ENCODE results near the gene GFRA4. TPM values are rescaled to one million over a fixed set of nuclear protein-coding genes. Genes with fewer than 3 reads are reported as not detected.

GFRA4 gene
- total and polyA plus RNA-seq, 2 experiments from 2014 or later, result not detected

- no peak overlapping the region for H3K4me2 ChIP-seq (ENCODE audit: unreplicated experiment)
- no peaks in the 10 kb centered on the region; the same call in 1 of the 2 replicates for H3K4me1 ChIP-seq (ENCODE audit: insufficient read depth)
- in situ Hi-C loops (cut with MboI), result no loop called here
- H3K4me3 ChIP-seq, result no peak overlapping the region
- no peaks in the 10 kb centered on the region for H3K9me2 ChIP-seq (ENCODE audit: insufficient read depth)
- no peak for DNase-seq
- H3F3A ChIP-seq (ENCODE audit: insufficient read depth), result peaks cover 5% of the 10 kb centered on the region; the same call in 1 of the 2 replicates
- no peaks in the 10 kb centered on the region for H3K9me3 ChIP-seq (ENCODE audit: low read depth)
- TF ChIP-seq EZH2phosphoT487 (IDR thresholded peaks at IDR 0.05; ENCODE audit: insufficient read depth, low read depth), result no peak
- TF ChIP-seq EZH2 (IDR thresholded peaks at IDR 0.05; ENCODE audit: insufficient read depth, poor library complexity, severe bottlenecking), result no peak
- H3K9ac ChIP-seq, result no peak overlapping the region
- no peak overlapping the region for H3K27ac ChIP-seq
- 81 to 86% methylated on average over 14 of the region's 14 CpGs for whole genome bisulfite sequencing, 2 experiments (ENCODE audit: low coverage in 1 of 2, low lambda C conversion rate in 2 of 2, missing lambda C conversion rate in 2 of 2)
- H4K20me1 ChIP-seq (ENCODE audit: insufficient read depth), result no peaks in the 10 kb centered on the region
- H3K27me3 ChIP-seq (replicated peaks; ENCODE audit: insufficient read depth), result no peaks in the 10 kb centered on the region
- H2AFZ ChIP-seq, result no peak overlapping the region
- H3K79me2 ChIP-seq (ENCODE audit: insufficient read depth), result no peaks in the 10 kb centered on the region
- no peaks in the 10 kb centered on the region for H3K36me3 ChIP-seq (ENCODE audit: low read depth)
Measured at GRCh38 chr20:3705491-3705969, 42.3 kb upstream of the GFRA4 start.

GRCh38 chr20:3704087-3704486 lies 40.9 kb upstream of the GFRA4 start:
- no peaks in the 10 kb centered on the region for H3F3A ChIP-seq (ENCODE audit: insufficient read depth)
- H3K27ac ChIP-seq, result no peak overlapping the region
- TF ChIP-seq EZH2 (IDR thresholded peaks at IDR 0.05; ENCODE audit: insufficient read depth, poor library complexity, severe bottlenecking), result no peak
- no peak for TF ChIP-seq EZH2phosphoT487 (IDR thresholded peaks at IDR 0.05; ENCODE audit: insufficient read depth, low read depth)
- DNase-seq, result no peak
- no peaks in the 10 kb centered on the region for H3K36me3 ChIP-seq (ENCODE audit: low read depth)
- H4K20me1 ChIP-seq (ENCODE audit: insufficient read depth), result no peaks in the 10 kb centered on the region
- no peak overlapping the region for H3K4me3 ChIP-seq
- H3K27me3 ChIP-seq (replicated peaks; ENCODE audit: insufficient read depth), result no peaks in the 10 kb centered on the region
- H2AFZ ChIP-seq, result no peak overlapping the region
- no peak overlapping the region for H3K9ac ChIP-seq
- in situ Hi-C loops (cut with MboI), result no loop called here
- no peaks in the 10 kb centered on the region; the same call in 1 of the 2 replicates for H3K4me1 ChIP-seq (ENCODE audit: insufficient read depth)
- no peaks in the 10 kb centered on the region for H3K9me2 ChIP-seq (ENCODE audit: insufficient read depth)
- 53 to 62% methylated on average over 5 of the region's 5 CpGs for WGBS, 2 experiments (ENCODE audit: low coverage in 1 of 2, low lambda C conversion rate in 2 of 2, missing lambda C conversion rate in 2 of 2)
- H3K4me2 ChIP-seq (ENCODE audit: unreplicated experiment), result no peak overlapping the region
- no peaks in the 10 kb centered on the region for H3K79me2 ChIP-seq (ENCODE audit: insufficient read depth)
- no peaks in the 10 kb centered on the region for H3K9me3 ChIP-seq (ENCODE audit: low read depth)

GRCh38 chr20:3702611-3703391 lies 39.6 kb upstream of the GFRA4 start:
- no peak for DNase-seq
- Histone ChIP-seq H3K4me2 (ENCODE audit: unreplicated experiment) (no peak overlapping the region), H3K4me1 (ENCODE audit: insufficient read depth) (no peaks in the 10 kb centered on the region; the same call in 1 of the 2 replicates), H3F3A (ENCODE audit: insufficient read depth) (no peaks in the 10 kb centered on the region), H3K36me3 (ENCODE audit: low read depth) (no peaks in the 10 kb centered on the region), H3K4me3 (no peak overlapping the region), H3K79me2 (ENCODE audit: insufficient read depth) (no peaks in the 10 kb centered on the region), H2AFZ (no peak overlapping the region), H3K9me3 (ENCODE audit: low read depth) (no peaks in the 10 kb centered on the region), H3K27ac (no peak overlapping the region), H4K20me1 (ENCODE audit: insufficient read depth) (no peaks in the 10 kb centered on the region), H3K27me3 (replicated peaks; ENCODE audit: insufficient read depth) (no peaks in the 10 kb centered on the region), H3K9me2 (ENCODE audit: insufficient read depth) (no peaks in the 10 kb centered on the region), H3K9ac (no peak overlapping the region)
- TF ChIP-seq EZH2 (IDR thresholded peaks at IDR 0.05; ENCODE audit: insufficient read depth, poor library complexity, severe bottlenecking) (no peak), EZH2phosphoT487 (IDR thresholded peaks at IDR 0.05; ENCODE audit: insufficient read depth, low read depth) (no peak)
- 84 to 90% methylated on average over 11 of the region's 11 CpGs for WGBS, 2 experiments (ENCODE audit: low coverage in 1 of 2, low lambda C conversion rate in 2 of 2, missing lambda C conversion rate in 2 of 2)
- in situ Hi-C loops (cut with MboI), result no loop called here

GRCh38 chr20:3701061-3701998 lies 38.1 kb upstream of the GFRA4 start:
- DNase-seq, result no peak
- Histone ChIP-seq H3K36me3 (ENCODE audit: low read depth) (no peaks in the 10 kb centered on the region), H2AFZ (no peak overlapping the region), H3K27ac (no peak overlapping the region), H3K4me2 (ENCODE audit: unreplicated experiment) (no peak overlapping the region), H3K79me2 (ENCODE audit: insufficient read depth) (no peaks in the 10 kb centered on the region), H3K9ac (no peak overlapping the region), H3K9me2 (ENCODE audit: insufficient read depth) (no peaks in the 10 kb centered on the region), H4K20me1 (ENCODE audit: insufficient read depth) (no peaks in the 10 kb centered on the region), H3K4me1 (ENCODE audit: insufficient read depth) (no peaks in the 10 kb centered on the region), H3K27me3 (replicated peaks; ENCODE audit: insufficient read depth) (no peaks in the 10 kb centered on the region), H3F3A (ENCODE audit: insufficient read depth) (no peaks in the 10 kb centered on the region), H3K4me3 (no peak overlapping the region), H3K9me3 (ENCODE audit: low read depth) (no peaks in the 10 kb centered on the region)
- TF ChIP-seq EZH2 (IDR thresholded peaks at IDR 0.05; ENCODE audit: insufficient read depth, poor library complexity, severe bottlenecking), result no peak
- TF ChIP-seq EZH2phosphoT487 (IDR thresholded peaks at IDR 0.05; ENCODE audit: insufficient read depth, low read depth), result no peak
- in situ Hi-C loops (cut with MboI), result no loop called here
- WGBS, 2 experiments (ENCODE audit: low coverage in 1 of 2, low lambda C conversion rate in 2 of 2, missing lambda C conversion rate in 2 of 2), result 77 to 78% methylated on average over 13 of the region's 13 CpGs
